Natural killer cell (primary cell): Measurements from ENCODE around the gene GLA. TPM values are rescaled to one million over a fixed set of nuclear protein-coding genes. Genes with fewer than 3 reads are reported as not detected.
A peak's percentile ranks its signal among the peaks of the same experiment; 100 is the strongest.

Experiments used
- ATAC-seq, 3 donors: fragments of 150-1000 bp in 2 of 3; fragments of 200-7000 bp in 1 of 3; cut with Tn5 transposase; 1 replicate in 1 of 3; 2 replicates in 2 of 3; pipeline ENCODE4 v1.10.0; 2021; ENCODE audit warnings: mild to moderate bottlenecking in 2 of 3, moderate library complexity in 2 of 3
- DNase-seq, 2 donors: peaks; one replicate each; pipeline versions ENCODE4 v3.0.0 to v3.0.0-alpha.2; 2013 to 2021; ENCODE audit warnings: mixed read lengths in 1 of 2
- H3K27ac ChIP-seq: one replicate; pipeline ENCODE4 v1.5.1; 2013; ENCODE audit warnings: mild to moderate bottlenecking, low read length
- H3K27me3 ChIP-seq: one replicate; pipeline ENCODE4 v1.6.1; 2013; ENCODE audit warnings: low read length; ENCODE audit not compliant: control insufficient read depth, insufficient read depth
- H3K36me3 ChIP-seq: one replicate; pipeline ENCODE4 v1.6.1; 2013; ENCODE audit warnings: low read length; ENCODE audit not compliant: control insufficient read depth, insufficient read depth
- H3K4me1 ChIP-seq: one replicate; pipeline ENCODE4 v1.6.1; 2013; ENCODE audit warnings: low read length; ENCODE audit not compliant: control insufficient read depth, insufficient read depth
- H3K4me3 ChIP-seq: one replicate; pipeline ENCODE4 v1.5.1; 2013; ENCODE audit warnings: low read length
- H3K9me3 ChIP-seq: one replicate; pipeline ENCODE4 v1.6.1; 2013; ENCODE audit warnings: low read length; ENCODE audit not compliant: control insufficient read depth, insufficient read depth
- H3K27ac Mint-ChIP-seq, 2 donors: one replicate each; pipeline ENCODE4 v1.8.0; 2022; ENCODE audit warnings: mild to moderate bottlenecking in 2 of 2, mixed read lengths in 2 of 2, moderate library complexity in 1 of 2
- H3K27me3 Mint-ChIP-seq, 2 donors: one replicate each; pipeline ENCODE4 v1.8.0; 2022; ENCODE audit warnings: low read depth in 2 of 2, mixed read lengths in 2 of 2
- H3K36me3 Mint-ChIP-seq: one replicate; pipeline ENCODE4 v1.8.0; 2022; ENCODE audit warnings: mixed read lengths
- H3K4me1 Mint-ChIP-seq, 2 donors: one replicate each; pipeline ENCODE4 v1.8.0; 2022; ENCODE audit warnings: mixed read lengths in 2 of 2
- H3K4me3 Mint-ChIP-seq: one replicate; pipeline ENCODE4 v1.8.0; 2022; ENCODE audit warnings: mild to moderate bottlenecking, moderate library complexity, mixed read lengths
- H3K9me3 Mint-ChIP-seq, 2 donors: one replicate each; pipeline ENCODE4 v1.8.0; 2022; ENCODE audit warnings: mixed read lengths in 2 of 2
- WGBS: methylation state at CpG from one replicate; pipeline ENCODE4 v1.1.7; 2013; ENCODE audit warnings: missing lambda C conversion rate; ENCODE audit not compliant: insufficient coverage; 5-methylcytosine and 5-hydroxymethylcytosine counted together
- intact Hi-C: fragments of 100-400 bp; cut with micrococcal nuclease; formaldehyde crosslinking; loops from one replicate; pipeline ENCODE4 v1.14.2; 2022
- total RNA-seq, 4 donors: library from RNA; stranded (reverse); fragments of 120-200 nt in 1 of 4; gene quantifications; one replicate each; pipeline versions ENCODE4 v1.2.3 to v1.2.4, GENCODE V29; 2013 to 2022
- TF ChIP-seq, protein P1 (sequence below): fragments of 200-600 bp; IDR thresholded peaks from one replicate; pipeline ENCODE4 v1.8.0; 2022; ENCODE audit warnings: antibody characterized with exemption

The GLA gene
- total RNA-seq, 3 donors from 2014 or later (not counting 1 experiment from before 2014, with no cell fraction given), result 34.9 to 71.9 (median 47.9) TPM

DNA sequence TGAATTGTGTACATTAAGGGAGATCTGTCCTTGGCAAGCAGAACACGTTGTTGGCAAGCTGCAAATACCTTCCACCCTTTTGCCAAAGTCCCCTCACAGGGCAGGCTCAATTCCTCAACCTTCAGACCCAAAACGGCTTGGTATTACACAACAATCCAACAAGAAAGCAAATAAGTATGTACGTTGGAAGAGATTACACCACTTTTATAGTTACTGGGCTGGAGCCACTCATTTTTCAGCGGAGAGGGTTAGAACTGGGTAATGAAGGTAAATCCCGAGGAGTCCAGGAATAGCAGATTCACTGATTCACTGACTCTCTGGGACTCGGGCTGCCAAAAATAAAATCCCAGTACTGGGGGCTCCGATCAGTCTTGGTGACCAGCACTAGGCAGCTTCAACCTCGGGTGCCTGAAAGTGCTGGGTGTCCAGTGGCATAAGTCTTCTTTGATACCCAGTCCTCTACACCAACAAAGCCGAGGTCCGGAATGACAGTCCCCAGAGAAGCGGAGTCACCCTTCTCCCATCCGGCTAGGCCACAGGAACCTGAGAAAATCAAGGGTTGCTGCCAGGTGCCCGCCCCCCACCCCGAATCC, 59.8 kb downstream of the GLA start:
- ATAC-seq (no peak), DNase-seq (peak in 1 of 2 donors; percentile 2)
- Histone ChIP-seq H3K9me3 (no peaks in the 10 kb centered on the region), H3K4me3 (peak overlapping the region; percentile 97), H3K36me3 (no peaks in the 10 kb centered on the region), H3K4me1 (peaks cover 13% of the 10 kb centered on the region), H3K27me3 (no peaks in the 10 kb centered on the region), H3K27ac (no peak overlapping the region)
- H3K27me3 Mint-ChIP-seq, result no peaks in the 10 kb centered on the region
- intact Hi-C loops, result loop anchor here (2.0 kb wide), 1 partner anchor 43 kb away; the partner anchor contains the start of gene RPL36A
- peak overlapping the region; percentile 87 for H3K4me3 Mint-ChIP-seq
- TF ChIP-seq, protein P1, sequence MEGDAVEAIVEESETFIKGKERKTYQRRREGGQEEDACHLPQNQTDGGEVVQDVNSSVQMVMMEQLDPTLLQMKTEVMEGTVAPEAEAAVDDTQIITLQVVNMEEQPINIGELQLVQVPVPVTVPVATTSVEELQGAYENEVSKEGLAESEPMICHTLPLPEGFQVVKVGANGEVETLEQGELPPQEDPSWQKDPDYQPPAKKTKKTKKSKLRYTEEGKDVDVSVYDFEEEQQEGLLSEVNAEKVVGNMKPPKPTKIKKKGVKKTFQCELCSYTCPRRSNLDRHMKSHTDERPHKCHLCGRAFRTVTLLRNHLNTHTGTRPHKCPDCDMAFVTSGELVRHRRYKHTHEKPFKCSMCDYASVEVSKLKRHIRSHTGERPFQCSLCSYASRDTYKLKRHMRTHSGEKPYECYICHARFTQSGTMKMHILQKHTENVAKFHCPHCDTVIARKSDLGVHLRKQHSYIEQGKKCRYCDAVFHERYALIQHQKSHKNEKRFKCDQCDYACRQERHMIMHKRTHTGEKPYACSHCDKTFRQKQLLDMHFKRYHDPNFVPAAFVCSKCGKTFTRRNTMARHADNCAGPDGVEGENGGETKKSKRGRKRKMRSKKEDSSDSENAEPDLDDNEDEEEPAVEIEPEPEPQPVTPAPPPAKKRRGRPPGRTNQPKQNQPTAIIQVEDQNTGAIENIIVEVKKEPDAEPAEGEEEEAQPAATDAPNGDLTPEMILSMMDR, result no peak
- under 1% methylated on average over 11 of the region's 14 CpGs for WGBS
- no peaks in the 10 kb centered on the region for H3K36me3 Mint-ChIP-seq
- peak overlapping the region; percentile 71 to 89 for H3K27ac Mint-ChIP-seq
- H3K9me3 Mint-ChIP-seq, result no peaks in the 10 kb centered on the region
- H3K4me1 Mint-ChIP-seq, result peaks cover 0 to 10% of the 10 kb centered on the region in 2 donors

Other genes with a start within 250 kb of the GLA start
- gene DRP2, start 188.1 kb downstream of the GLA start, total RNA-seq, result under 1 TPM in 1 of 3 donors, not detected in 2; 0.07 TPM
- not detected for gene TAF7L, start 116.6 kb downstream of the GLA start, total RNA-seq
- gene TIMM8A, start 59.2 kb downstream of the GLA start, total RNA-seq, result 1 to 10 TPM; 6.0 to 7.4 (median 7.0) TPM
- 10 to 100 TPM in 1 of 3 donors, 1 to 10 TPM in 2; 4.4 to 48.2 (median 9.0) TPM for gene BTK, start 21.7 kb downstream of the GLA start, total RNA-seq
- gene RPL36A, start 16.9 kb downstream of the GLA start, total RNA-seq, result 100 to 1,000 TPM in 1 of 3 donors, 10 to 100 TPM in 2; 88.0 to 108 (median 91.5) TPM
- 10 to 100 TPM; 47.3 to 56.1 (median 52.9) TPM for gene HNRNPH2, start 297 bp upstream of the GLA start, total RNA-seq
- gene ARMCX4, start 77.5 kb upstream of the GLA start, total RNA-seq, result 1 to 10 TPM; 7.9 to 9.2 (median 8.5) TPM
- gene ARMCX1, start 142.6 kb upstream of the GLA start, total RNA-seq, result under 1 TPM; 0.18 to 0.31 (median 0.27) TPM
- gene ARMCX6, start 210.1 kb upstream of the GLA start, total RNA-seq, result 10 to 100 TPM; 44.3 to 61.7 (median 44.4) TPM
- gene ARMCX3, start 215.2 kb upstream of the GLA start, total RNA-seq, result 10 to 100 TPM; 55.9 to 89.1 (median 64.7) TPM